SK-N-DZ (cell line): Measurements from ENCODE around the gene ADGRB2.
A peak's percentile ranks its signal among the peaks of the same experiment; 100 is the strongest.

Experiments
- DNase-seq: peaks from one replicate; pipeline ENCODE4 v3.0.0-alpha.2; 2015; ENCODE audit warnings: low spot score

ADGRB2 gene

DNA sequence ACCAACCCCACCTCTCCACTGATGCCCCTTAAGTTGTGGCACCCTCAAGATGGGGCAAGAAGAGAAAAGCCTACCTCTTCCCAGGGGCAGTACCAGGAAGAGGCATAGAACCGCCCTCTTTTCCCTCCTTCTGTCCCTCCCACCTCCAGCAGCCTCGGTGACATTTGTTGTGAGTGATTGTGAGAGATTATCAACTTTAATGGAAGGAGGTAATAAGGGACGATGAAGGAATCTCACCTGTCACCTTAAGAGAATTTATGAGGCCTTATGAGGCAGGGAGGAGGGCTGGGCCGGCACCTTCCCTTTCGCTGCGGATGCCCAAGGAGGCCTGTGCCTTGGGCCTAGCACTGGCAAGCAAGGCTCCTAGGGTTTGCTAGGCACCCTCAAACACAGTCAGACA lies 1.4 kb upstream of the ADGRB2 start:
- no peak for DNase-seq

DNA sequence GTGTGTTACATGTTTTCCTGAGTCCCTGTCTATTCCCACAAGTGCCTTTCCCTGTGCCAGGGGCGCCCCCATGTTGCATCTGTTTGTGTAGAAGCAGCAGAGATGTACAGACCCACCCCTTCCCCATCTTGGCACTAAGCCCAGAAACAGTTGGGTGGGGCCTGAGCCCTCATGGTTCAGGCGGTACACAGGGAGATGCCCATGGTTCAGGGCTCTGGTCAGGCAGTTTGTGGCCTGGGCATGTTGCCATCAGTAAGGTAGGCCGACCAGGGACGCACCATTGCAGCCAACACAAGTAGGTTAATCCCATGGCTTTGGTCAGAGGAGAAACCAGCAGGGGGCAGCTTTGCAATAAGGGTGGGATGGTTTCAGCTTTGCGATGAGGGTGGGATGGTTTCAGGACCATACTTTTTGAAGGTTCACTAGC lies 914 bp upstream of the ADGRB2 start:
- peak; percentile 26 for DNase-seq

DNA sequence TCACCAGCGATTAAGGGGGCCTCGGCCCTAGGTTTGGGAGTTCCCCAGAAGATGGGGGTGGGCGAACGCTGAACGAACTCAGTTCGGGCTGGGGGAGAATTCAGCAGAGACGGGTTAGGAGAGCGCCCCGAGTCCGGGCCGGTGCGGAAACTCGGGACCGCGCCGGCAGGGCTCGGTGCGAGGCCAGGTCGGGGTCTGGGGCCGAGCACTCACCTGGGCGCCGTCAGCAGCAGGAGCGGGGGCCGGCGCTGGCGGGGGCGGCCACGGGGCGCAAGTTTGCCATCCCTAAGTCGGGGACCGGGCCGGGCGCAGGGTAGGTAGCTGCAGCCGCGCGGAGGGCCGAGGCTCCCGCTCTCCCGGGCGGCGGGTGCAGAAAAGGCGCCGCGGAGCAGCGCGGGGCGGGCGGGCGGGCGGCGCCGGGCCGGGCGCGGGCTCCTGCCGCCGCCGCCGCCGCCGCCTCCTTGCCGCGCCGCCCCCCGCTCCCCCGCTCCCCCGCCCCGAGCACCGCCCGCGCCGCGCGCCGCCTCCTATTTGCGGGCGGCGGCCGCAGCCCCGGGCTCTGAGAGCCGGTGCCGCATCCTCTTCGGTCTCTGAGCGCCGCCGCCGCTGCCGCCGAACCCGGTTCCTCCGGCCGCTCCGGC lies 349 bp downstream of the ADGRB2 start:
- no peak for DNase-seq

DNA sequence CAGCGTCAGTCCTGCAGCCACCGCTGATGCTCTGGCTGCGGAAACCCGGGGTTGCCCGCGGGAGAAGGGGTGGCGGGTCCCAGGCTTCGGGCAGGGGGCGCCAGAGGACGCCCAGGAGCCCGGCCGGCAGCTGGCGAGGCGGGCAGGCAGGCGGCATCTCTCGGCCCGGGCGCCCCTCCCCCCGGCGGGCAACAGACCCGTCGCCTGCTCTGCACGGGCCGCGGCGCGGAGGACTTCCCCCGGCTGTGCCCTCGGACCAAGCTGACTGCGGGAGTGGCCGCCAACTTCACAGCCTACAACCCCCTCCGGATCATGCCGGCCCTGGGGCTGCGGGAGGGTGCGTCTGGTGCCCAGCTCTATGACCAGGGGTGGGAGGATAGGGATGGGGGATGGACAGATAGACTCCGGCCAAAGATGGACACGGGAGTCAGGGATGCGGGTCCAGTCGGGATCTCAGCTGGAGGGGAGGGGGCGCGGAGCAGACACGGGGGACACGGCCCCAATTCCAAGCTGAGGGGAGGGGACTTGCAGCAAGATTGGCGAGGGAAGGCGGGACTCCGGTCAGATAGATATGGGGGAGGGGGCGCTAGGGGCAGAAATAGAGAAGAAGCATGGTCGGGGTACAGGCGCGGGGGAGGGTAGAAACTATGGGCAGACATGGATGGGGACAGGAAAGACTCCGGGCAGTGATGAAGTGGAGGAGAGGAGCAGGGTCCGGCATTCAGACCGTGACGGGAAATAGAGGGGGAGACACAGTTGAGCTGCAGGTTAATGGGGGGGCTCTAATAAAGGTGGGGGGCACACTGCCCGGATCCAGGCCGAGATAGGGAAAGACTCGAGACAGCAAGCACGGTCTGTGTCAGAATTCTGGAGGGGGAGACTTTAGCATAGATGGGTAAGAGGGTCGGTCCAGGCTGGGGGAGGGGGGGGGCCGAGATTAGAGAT lies 1.1 kb downstream of the ADGRB2 start:
- peak; percentile 61 for DNase-seq

DNA sequence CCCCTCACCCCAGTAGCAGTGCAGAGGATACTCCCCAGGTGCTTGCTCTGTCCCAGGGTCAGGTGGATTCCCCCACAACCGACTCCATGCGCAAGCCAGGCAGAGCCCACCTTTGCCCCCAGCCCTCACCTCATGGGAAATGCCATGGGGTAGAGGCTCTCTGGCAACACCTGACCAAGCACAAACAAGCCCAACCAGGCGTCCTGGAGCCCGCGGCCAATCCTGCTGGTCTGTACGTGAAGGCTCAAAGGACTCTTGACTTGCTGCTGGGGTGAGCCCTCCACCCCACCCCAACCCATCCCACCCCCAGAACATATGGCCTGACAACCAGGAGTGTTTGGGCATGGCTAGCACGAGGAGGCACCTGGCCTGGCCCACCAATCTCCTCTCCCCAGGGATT lies 1.8 kb downstream of the ADGRB2 start:
- no peak for DNase-seq

DNA sequence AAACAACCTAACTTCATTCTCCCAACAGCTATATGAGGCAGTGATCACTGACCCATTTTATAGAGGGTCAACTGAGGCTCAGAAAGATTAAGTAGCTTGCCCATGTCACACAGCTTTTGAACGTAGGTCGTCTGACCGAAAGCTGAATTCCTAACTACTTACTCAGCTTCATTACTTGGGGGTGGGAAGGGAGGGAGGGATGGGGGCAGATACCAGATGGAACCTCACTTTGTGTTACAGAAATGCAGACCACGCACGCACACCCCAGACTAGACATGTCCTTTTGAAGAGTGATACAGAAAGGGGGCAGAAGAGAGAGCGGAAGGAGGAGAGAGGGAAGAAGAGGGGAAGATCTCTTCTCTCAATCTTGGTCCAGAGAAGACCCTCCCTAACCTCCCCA lies 2.3 kb downstream of the ADGRB2 start:
- DNase-seq, result no peak

DNA sequence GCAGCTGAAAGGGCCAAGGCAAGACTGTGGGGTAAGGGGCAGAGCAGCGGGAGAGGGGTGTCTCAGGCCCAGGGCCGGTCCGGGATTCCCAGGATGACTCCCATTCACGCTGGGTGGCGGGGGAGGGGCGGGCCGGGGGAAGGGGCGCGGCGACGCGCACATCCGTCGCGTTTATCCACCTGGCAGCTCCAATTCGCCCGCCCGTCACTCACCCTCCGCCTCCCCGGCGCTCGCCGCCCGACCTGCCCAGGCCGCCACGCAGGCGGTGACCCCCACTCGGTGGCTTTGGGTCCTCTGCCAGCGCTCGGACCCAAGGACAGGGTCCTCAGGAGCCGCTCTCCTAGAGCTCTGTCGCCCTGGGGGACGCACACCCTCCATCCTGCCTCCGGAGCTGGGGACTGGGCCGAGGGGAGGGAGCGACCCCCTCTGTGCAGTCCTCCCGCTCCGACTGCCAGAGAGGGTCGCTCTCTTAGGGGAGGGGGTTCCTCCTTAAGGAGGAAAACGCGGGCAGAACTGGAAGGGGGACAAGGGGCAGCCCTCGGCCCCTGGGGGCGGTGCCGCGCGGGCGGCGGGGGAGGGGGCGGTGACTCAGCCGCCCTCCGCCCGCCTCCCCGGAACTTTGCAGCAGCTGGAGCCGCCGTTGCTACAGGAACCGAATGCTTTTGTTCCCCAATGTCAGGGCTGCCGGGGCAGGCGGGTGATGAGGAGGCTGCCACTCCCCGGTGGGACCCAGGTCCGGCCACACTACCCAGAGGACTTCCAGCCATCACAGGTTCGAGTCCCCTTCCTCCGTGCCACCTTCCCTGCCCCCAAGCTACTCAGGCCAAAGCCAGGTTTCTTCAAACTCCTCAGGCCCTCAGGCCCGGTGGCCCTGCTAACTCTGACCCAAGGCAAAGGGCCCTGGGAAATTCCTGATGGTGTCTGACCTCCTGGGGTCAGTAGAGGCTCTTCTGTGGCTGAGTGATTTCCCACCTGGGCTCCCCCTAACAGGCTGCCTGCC lies 3.4 kb downstream of the ADGRB2 start:
- no peak for DNase-seq

DNA sequence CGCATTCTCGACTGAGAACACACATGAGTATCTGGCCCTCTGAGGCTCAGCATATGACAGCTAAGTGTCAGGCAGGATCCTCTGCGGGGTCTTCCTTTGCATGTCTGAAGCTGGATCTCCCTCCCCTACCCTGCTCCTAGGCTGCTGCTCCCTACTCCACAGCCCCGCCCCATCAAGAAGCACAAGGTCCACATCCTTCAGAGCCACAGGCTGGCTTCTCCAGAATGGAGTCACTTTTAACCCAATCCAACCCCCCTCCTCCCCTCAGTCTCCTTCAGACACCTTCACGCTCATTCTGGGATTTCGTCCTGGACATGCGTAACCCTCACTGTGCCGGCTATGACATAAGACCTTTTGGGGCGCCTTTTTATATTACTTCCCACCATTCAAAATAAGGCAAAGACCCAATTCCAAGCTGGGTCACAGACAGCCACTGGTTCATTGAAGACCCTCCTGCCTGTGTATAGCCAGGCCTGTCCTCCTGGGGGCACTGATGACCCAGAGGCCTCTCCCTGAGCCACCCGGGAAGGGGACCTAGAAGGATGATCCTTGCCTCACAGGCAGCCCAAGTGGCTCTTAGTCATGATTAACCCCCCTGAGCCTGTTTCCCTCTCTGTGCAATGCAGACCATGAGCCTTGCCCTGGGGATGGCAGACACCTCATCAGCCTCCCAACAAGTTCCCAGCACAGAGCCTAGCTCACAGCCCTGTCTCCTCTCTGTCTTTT lies 4.7 kb downstream of the ADGRB2 start:
- no peak for DNase-seq

DNA sequence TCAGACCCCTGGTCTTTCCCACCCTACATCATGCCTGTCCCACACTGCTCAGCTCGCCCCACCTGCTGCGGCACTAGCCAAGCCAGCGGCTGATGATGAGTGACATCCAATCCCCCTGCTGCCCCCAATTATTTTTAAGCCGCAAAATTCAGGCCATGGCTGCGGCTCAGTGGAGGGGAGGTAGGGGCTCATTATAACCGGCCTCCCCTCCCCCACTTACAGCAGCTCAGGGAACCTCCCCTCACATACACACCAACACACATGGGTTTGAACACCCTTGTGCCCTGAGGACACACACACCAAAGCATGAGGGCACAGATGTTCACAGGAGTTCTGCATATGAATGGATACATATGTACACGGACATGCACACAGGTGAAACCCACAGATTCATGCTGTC lies 5.3 kb downstream of the ADGRB2 start:
- DNase-seq, result no peak

DNA sequence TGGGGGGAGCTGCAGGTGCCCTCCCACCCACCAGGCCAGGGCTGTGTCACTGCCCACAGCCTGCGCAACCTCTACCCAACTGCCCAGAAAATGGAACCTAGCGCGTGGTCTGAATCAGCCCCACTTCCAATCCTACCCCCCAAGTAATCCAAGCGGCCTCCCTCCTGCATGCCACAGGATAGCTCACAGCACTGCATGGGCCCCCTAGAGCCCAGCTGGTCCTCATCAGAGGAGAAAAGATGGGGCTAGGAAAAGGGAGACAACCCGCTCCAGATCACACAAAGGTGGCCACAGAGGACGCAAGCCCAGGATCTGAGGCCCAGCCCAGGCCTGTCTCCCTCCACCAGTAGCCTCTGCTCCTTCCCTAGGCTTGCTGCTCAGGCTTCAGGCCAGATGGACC lies 6.2 kb downstream of the ADGRB2 start:
- no peak for DNase-seq

DNA sequence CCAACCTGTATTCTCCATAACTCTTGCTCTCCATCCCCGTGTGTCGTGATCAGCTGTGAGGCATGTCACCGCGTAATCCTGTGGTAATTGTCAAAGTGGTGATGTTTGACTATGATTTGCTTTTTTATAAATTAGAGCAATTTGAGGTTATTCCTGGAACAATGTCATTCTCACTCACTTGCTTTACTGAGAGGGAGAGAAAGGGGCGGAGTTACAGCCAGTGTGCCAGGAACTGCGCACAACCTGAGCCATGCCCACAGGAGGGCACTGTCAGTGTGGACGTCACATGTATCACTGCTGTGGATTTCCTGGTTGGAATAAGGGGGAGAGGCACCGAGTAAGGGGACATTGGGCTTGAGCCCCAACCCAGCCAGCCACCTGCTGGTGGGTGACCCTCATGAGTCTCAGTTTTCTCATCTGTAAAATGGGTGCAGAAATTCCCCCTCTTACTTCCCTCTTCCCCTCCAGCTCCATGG lies 6.9 kb downstream of the ADGRB2 start:
- no peak for DNase-seq

DNA sequence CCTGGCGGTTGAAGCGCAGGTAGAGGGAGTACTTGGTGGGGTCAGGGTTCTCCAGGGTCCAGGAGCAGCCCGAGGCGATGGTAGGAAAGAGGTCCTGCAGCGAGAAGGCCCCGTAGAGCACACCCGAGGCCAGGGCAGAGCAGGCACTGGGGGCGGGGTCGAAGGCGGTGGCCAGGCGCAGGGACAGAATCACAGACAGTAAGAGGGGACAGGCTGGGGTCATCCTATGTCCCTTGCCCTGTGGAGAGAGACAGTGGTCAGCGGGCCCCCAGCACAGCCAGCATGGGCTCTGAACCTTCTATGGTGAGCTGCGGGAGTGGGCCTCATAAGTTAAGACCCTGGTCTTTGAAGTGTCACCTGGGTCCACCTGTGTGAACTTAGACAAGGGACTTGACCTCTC lies 7.6 kb downstream of the ADGRB2 start:
- no peak for DNase-seq

DNA sequence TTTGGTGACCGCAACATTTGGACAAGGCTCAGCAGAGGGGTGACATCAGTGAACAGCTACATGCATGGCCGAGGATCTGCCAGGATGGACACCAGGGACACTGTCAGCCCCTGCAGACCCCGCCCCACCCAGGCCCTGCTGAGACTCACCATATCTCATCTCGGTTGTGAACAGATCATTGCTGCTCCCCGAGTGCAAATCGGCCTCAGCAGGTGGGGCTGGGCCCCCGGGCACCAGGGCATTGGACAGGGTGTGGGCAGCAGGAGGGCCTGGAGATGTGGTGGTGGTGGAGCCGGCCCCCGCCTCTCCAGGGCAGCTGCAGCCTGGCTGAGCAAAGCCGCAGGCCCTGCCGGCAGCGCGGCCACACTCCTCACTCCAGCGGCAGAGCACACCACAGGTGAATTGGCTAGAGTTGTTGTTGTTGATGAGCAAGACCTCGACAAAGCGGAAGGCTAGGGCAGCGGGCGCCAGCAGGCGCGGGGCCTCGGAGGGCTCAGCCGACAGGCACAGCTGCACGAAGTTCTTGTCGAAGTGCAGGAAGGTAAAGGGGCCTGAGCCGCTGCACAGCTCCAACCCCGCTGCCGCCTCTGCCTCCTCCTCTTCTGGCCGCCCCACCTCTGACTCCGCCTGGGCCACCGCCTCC lies 8.2 kb downstream of the ADGRB2 start:
- no peak for DNase-seq

DNA sequence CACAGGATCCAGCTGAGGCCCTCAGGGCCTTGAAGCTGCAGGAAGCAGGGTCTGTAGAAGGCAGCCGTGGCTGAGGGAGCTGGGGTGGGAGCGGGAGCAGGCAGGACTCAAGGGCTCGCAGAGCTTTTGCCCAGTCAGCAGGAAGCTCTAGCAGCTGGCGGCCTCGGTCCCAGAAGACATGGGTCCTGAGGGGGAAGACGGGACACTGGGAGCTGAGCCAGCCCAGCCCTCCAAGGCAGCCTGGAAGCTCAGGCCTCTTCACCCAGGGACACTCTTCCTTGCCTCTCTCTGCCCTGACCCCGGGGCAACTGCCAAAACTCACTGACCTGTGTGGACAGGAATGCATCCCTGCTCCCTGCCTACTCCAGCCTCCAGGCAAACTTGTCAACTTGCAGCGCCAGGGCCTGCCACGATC lies 8.9 kb downstream of the ADGRB2 start:
- DNase-seq, result no peak

DNA sequence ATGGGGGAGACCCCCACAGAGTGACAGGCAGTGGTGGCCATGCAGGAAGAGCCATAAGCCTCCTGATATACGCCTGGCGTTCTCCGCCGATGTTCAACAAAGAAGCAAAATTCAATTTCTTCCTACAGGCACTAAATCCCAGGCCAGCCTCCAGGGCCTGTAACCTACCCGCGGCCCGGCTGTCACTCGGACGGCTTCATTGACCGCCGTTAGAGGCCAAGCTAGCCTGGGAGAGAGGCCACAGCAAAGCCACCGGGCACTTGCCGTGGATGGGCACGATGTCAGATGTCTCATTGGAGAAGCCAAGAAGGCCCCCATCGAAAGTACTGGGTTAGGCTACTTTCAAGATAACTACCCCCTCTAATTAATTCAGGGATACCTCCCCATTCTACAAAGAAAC lies 9.7 kb downstream of the ADGRB2 start:
- DNase-seq, result no peak

DNA sequence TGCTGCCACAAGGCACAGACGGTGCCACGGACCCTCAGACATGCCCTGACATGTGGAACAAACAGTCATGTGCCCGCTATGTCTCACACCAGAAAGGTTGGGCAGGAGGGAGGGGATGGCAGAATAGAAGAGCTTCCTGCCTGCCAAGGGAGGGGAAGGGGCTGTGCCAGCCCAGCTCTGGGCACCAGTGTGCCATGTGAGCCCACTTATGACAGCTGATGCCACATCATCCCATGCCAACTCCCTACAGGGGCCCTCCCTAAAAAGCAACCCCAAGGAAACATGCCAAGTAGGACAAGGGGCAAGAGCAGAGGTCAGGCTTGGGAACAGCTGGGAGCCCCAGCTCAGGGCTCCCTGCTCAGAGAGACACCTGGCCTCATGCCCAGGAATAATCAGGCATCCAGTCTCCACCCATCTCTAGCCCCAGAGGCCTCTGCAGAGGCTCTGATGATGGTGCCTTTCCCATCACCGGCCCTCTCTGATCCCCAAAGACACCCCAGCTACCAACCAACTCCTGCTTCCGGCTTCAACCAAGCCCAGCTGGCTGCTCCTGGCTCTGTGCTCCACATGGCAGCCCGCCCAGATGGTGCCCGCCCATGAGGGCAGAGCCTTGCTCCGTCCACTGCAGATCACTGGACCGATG lies 10.3 kb downstream of the ADGRB2 start:
- no peak for DNase-seq

DNA sequence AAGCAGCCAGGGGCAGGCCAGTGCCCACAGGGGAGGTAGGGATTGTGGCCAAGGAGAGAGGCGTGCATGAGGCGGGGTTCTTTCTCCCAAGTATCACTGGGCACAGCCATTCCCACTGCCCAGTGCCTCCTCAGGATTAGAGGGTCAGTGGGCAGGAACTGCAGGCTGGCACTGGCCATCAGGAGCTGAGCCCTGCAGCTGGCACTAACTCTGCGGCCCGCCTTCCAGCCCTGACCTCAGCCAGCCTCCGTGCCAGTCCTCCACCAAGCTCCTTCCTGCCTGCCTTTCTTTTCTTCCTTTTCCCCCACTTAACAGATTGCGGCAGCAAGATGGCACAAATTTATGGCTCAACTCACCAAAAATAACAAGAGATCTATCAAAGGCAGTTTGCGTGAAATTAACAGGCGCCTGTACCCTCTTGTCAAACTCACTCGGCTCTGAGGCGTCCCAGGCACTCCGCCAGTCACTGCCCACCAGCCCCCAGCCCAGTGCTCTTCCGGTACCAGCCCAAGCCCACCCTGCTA lies 11.1 kb downstream of the ADGRB2 start:
- no peak for DNase-seq

DNA sequence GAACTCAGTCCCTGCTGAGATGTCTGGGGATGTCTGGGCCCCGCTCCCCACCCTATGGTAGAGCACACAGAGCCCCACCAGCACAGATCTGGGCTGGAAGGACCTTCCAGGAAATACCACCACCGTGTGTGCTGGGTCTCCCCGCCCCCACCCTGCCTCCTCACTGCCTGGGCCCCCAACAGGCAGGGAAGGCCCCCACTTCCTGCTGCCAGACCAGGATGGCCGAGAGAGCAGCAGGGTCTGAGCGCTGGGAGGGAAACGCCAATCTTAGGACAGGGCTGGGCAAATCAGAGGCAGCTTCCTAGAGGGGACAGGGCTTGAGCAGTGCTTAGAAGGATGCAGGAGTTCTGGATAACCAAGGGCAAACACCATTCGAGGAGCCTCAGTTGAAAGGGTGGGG lies 11.9 kb downstream of the ADGRB2 start:
- no peak for DNase-seq

DNA sequence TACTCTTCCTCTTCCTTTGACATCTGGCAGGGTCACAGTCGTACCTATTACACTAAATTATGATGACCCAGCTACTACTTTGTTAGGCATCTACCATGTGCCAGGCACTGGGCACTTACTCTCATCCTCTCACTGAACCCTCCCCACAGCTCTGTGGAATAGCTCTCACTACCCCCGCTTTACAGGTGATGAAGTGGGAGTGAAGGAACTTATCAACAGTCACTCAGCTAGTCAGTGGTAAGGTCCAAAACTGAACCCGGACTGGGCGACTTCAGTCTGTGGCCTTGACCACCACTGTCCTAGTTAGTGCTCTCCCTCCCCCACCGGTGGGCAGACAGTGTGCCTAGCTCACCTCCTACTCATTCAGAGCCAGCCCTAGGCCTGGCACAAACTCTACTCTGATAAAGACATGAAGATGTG lies 12.3 kb downstream of the ADGRB2 start:
- DNase-seq, result no peak
